Lower leg skin (tissue), 3 donors: Measurements from ENCODE around the gene DMRTB1.

Source experiments
- POLR2A ChIP-seq, 2 donors: fragments of 450-650 bp; IDR thresholded peaks; one replicate each; pipeline ENCODE4 v1.6.1; 2016 to 2017; ENCODE audit warnings: antibody characterized with exemption in 2 of 2, mild to moderate bottlenecking in 1 of 2, moderate library complexity in 1 of 2
- TF ChIP-seq, protein P1 (sequence below), 3 donors: fragments of 450-650 bp; IDR thresholded peaks; one replicate each; pipeline ENCODE4 v1.5.1; 2016; ENCODE audit warnings: antibody characterized with exemption in 3 of 3, mild to moderate bottlenecking in 3 of 3, moderate library complexity in 2 of 3

DNA sequence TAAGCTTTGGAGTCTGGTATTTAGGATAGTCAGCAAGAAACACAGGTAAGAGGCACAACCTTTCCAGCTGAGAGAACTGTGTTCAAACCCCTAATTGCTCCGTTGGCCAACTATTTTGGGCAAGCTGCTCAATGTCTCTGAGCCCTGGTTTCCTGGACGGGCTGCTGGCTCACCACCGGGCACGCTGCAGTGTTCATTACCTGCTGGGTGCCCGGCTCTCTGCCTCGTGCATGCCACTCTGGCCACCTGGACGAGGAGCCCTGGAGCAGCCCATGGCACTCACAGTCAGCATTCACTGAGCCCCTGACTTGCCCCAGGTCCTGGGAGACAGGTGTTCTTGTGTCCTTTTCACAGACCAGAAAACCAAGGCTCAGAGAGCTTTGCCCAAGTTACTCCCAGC, 51.0 kb downstream of the DMRTB1 start:
- TF ChIP-seq POLR2A (IDR thresholded peaks at IDR 0.05), result no peak
- TF ChIP-seq, protein P1, sequence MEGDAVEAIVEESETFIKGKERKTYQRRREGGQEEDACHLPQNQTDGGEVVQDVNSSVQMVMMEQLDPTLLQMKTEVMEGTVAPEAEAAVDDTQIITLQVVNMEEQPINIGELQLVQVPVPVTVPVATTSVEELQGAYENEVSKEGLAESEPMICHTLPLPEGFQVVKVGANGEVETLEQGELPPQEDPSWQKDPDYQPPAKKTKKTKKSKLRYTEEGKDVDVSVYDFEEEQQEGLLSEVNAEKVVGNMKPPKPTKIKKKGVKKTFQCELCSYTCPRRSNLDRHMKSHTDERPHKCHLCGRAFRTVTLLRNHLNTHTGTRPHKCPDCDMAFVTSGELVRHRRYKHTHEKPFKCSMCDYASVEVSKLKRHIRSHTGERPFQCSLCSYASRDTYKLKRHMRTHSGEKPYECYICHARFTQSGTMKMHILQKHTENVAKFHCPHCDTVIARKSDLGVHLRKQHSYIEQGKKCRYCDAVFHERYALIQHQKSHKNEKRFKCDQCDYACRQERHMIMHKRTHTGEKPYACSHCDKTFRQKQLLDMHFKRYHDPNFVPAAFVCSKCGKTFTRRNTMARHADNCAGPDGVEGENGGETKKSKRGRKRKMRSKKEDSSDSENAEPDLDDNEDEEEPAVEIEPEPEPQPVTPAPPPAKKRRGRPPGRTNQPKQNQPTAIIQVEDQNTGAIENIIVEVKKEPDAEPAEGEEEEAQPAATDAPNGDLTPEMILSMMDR (IDR thresholded peaks at IDR 0.05), result no peak
